AG04449 (cell line): ENCODE results near the gene XPO4.
"Not testable (repeated sequence)": the region's sequence is repeated elsewhere in the genome, so short reads cannot be mapped to it uniquely, and the experiment has no call there.

Source experiments
- CTCF ChIA-PET: fragments of 350-600 bp; formaldehyde crosslinking; extraction: SDS; loops from one replicate; lab custom pipeline; 2021; ENCODE audit warnings: antibody characterized with exemption; lab: Yijun Ruan, JAX
- POLR2A ChIA-PET: fragments of 400-600, 350-600 bp; formaldehyde crosslinking; extraction: SDS; loops from one replicate; lab custom pipeline; 2020; ENCODE audit warnings: antibody characterized with exemption, inconsistent platforms; lab: Yijun Ruan, JAX
- DNase-seq: peaks from one replicate; pipeline ENCODE4 v3.0.0-alpha.2; 2010; ENCODE audit warnings: low read depth, low spot score
- H3K4me3 ChIP-seq: 2 replicates; pipeline ENCODE4 v1.5.1; 2011; ENCODE audit warnings: low read depth, mild to moderate bottlenecking, control low read depth, low read length
- CTCF ChIP-seq: IDR thresholded peaks from one replicate; pipeline ENCODE4 v1.5.1; 2011; ENCODE audit warnings: mild to moderate bottlenecking, moderate library complexity, low read length, control low read depth, inconsistent platforms; ENCODE audit not compliant: insufficient read depth; ENCODE audit errors: missing control alignments

Gene XPO4

GRCh38 chr13:20938302-20938701 is 35.8 kb upstream of the XPO4 start:
- H3K4me3 ChIP-seq = no peak overlapping the region
- ChIA-PET POLR2A (no interaction called here), CTCF (interaction anchor here (0.8 to 1.1 kb wide), 3 partner anchors 14 to 243 kb away, joined by 3 to 8 read pairs (median 4); no protein-coding TSS in a partner anchor)
- no peak for TF ChIP-seq CTCF
- no peak for DNase-seq

GRCh38 chr13:20927596-20928257 is 25.2 kb upstream of the XPO4 start:
- no peak overlapping the region for H3K4me3 ChIP-seq
- ChIA-PET CTCF (interaction anchor here (0.7 to 6.7 kb wide), 8 partner anchors 9 to 747 kb away, joined by 3 to 123 read pairs (median 5); no protein-coding TSS in a partner anchor), POLR2A (no interaction called here)
- TF ChIP-seq CTCF = no peak
- no peak for DNase-seq

- CTCF ChIA-PET = interaction anchor here (0.5 to 6.7 kb wide), 33 partner anchors 9 to 940 kb away, joined by 3 to 123 read pairs (median 4); partner anchors contain the start of genes IL17D and XPO4
- POLR2A ChIA-PET, H3K4me3 ChIP-seq, DNase-seq: not testable (repeated sequence)
Measured at GRCh38 chr13:20925395-20925790, 22.8 kb upstream of the XPO4 start.

GRCh38 chr13:20924758-20925394 is 22.3 kb upstream of the XPO4 start:
- no peak overlapping the region for H3K4me3 ChIP-seq
- CTCF ChIA-PET = interaction anchor here (0.5 to 6.7 kb wide), 33 partner anchors 10 to 932 kb away, joined by 3 to 123 read pairs (median 4); partner anchors contain the start of genes IL17D and XPO4
- TF ChIP-seq CTCF = peak; percentile 78
- POLR2A ChIA-PET = no interaction called here
- peak; percentile 36 for DNase-seq

GRCh38 chr13:20923272-20923671 is 20.7 kb upstream of the XPO4 start:
- no peak for TF ChIP-seq CTCF
- no peak overlapping the region for H3K4me3 ChIP-seq
- ChIA-PET CTCF (interaction anchor here (0.7 to 6.7 kb wide), 9 partner anchors 11 to 742 kb away, joined by 3 to 123 read pairs (median 5); no protein-coding TSS in a partner anchor), POLR2A (no interaction called here)
- DNase-seq = no peak

- no peak for DNase-seq
- TF ChIP-seq CTCF = no peak
- ChIA-PET CTCF (interaction anchor here (1.0 to 2.9 kb wide), 8 partner anchors 7 to 739 kb away, joined by 3 to 20 read pairs (median 4); no protein-coding TSS in a partner anchor), POLR2A (no interaction called here)
- H3K4me3 ChIP-seq = no peak overlapping the region
Measured at GRCh38 chr13:20921572-20921971, 19.0 kb upstream of the XPO4 start.

GRCh38 chr13:20915676-20916075 is 13.1 kb upstream of the XPO4 start:
- DNase-seq, H3K4me3 ChIP-seq, POLR2A ChIA-PET: not testable (repeated sequence)
- CTCF ChIA-PET = interaction anchor here (1.0 kb wide), 1 partner anchor 11 kb away, joined by 3 read pairs; no protein-coding TSS in a partner anchor
